Suprapubic skin (tissue), 3 donors: ENCODE measurements around the gene DSCAML1.

ENCODE experiments used
- CTCF ChIP-seq, 2 donors: fragments of 200-600 bp in 1 of 2; fragments of 450-650 bp in 1 of 2; sonication (generic) in 1 of 2; IDR thresholded peaks; one replicate each; pipeline ENCODE4 v1.5.1; 2016 to 2019; ENCODE audit warnings: antibody characterized with exemption in 2 of 2, mild to moderate bottlenecking in 1 of 2, moderate library complexity in 1 of 2
- POLR2AphosphoS5 ChIP-seq, 3 donors: sonication (generic); formaldehyde crosslinking; IDR thresholded peaks; one replicate each; pipeline ENCODE4 v1.6.1; 2017; ENCODE audit warnings: antibody characterized with exemption in 3 of 3

- TF ChIP-seq CTCF (IDR thresholded peaks at IDR 0.05) (no peak), POLR2AphosphoS5 (IDR thresholded peaks at IDR 0.05) (no peak)
Observed at GRCh38 chr11:117427356-117427874, 369.6 kb downstream of the DSCAML1 start.
